Amniotic stem cell (primary cell): ENCODE data around the gene NDUFB4.
"Not testable (repeated sequence)": the region's sequence is repeated elsewhere in the genome, so short reads cannot be mapped to it uniquely, and the experiment has no call there.

Source experiments
- DNase-seq: peaks from one replicate; lab custom pipeline; 2025; lab: John Stamatoyannopoulos, UW

NDUFB4 gene

GRCh38 chr3:120569222-120570057 is 26.7 kb upstream of the NDUFB4 start:
- no peak for DNase-seq

- no peak for DNase-seq
These were observed 24.1 kb upstream of the NDUFB4 start for GRCh38 chr3:120572027-120572426.

DNA sequence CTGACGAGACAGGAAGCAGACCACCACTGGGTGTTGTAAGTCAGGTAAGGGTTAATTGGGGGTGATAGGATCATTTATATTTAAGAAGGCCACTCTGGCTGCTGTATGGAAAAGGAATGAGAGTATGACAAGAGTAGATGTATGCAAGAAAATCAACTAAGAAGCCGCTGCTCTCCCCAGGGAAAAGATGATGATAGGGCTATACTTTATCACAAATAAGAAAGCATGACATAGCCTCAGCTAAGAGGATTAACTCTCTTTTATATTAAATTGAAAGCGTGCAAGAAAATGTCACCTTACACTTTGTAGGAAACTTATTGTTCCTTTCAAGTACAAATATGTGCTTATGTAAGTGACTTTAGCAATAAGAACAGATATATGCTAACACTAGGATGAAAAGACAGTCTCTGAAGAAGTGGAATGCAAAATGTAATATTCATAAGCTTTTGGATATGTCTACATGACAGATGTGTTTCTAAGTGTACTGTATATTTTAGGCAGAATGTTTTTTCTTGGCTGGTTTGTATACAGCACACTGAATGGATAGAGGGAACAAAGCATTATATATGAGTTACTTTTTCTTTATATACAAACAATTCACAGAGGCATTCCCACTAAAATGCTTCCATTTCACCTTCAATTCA is 8.7 kb upstream of the NDUFB4 start:
- no peak for DNase-seq

- no peak for DNase-seq
These were observed 384 bp upstream of the NDUFB4 start for GRCh38 chr3:120595788-120596115.

DNA sequence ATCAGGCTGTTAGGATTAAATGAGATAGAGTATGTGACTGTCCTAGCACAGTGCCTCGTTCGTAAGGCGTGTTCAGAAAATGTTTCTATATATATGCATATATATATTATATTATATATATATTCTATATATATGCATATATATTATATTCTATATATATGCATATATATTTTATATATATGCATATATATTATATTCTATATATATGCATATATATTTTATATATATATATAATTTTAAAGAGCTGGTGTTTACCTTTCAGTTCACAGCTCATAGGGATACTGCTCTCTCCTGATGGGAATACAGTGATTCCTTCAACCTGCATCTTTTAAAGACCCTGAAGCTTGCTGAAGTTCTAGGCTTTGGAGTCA is 702 bp downstream of the NDUFB4 start:
- no peak for DNase-seq

- no peak for DNase-seq
These were observed 1.4 kb downstream of the NDUFB4 start for GRCh38 chr3:120597445-120598049.

GRCh38 chr3:120599211-120599610 is 3.1 kb downstream of the NDUFB4 start:
- DNase-seq, result no peak

DNA sequence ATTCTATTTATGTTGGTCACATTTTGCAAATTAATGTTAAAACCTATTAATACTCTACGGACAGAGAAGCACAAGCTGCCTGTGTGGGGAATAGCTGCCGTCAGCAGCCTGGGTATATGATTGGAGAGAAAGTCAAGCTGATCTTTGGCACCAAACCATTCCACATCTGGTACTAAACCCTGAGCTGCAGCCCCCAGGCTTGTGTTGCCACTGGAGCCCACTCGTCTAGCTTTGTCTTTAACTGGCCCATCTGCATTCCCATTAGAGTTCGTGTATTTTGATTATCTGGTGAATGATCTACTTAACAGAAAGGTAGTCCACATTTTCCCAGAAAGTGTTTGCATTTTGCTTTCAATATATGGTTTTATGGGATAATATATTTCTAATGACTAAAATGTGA is 5.4 kb downstream of the NDUFB4 start:
- no peak for DNase-seq

- DNase-seq, result no peak
These were observed 6.5 kb downstream of the NDUFB4 start for GRCh38 chr3:120602682-120603081.

GRCh38 chr3:120604382-120604781 is 8.2 kb downstream of the NDUFB4 start:
- DNase-seq, result no peak

DNA sequence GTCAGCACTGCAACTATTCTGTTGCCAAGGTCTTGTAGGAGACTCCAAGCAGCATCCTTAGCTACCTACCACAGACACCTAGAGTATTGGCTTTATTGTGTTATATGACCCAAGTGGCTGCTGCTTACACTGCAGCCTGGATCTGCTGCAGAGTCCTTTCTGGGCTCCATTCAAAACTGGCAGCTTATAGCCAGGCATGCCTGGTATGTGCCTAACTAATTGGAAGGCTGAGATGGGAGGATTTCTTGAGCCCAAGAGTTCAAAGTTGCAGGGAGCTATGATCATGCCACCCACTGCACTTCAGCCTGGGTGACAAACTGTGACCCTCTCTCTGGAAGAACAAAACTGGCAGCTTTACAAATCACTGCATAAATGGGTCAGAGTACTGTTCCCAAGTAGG is 8.6 kb downstream of the NDUFB4 start:
- no peak for DNase-seq

DNA sequence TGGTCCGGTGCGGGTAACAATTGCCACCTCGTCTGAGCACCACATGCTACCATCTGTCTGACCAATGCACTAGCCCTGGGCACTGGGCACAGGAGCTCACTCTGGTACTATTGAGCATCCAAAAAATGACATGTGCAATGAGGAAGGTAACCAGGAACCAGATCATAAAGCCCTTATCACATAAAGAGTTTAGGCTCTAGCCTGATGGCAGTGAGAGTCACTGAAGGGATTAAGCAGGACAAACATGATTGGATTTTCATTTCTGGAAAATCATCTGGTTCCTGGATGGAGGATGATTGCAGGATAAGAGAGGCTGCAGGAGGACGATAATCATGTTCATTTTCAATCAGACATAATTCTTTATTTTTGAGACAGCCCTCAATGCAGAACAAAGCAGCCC is 12.4 kb downstream of the NDUFB4 start:
- no peak for DNase-seq

DNA sequence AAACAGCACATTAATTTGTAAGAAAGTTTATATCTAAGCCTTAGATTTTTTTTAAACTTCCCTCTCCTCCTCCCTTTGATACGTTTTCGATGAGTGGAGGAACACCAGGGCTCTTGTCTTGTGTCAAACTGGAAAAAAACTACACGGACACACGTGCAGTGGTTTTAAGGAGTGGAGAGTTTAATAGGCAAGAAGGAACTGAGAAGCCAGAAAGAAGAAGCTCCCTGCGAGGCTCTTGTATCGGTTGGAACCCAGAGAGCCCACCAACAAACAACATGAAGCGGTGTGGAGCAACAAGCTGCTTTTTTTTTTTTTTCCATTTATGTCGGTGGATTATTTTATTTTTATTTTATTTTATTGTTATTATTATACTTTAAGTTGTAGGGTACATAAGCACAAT is 18.6 kb downstream of the NDUFB4 start:
- no peak for DNase-seq

DNA sequence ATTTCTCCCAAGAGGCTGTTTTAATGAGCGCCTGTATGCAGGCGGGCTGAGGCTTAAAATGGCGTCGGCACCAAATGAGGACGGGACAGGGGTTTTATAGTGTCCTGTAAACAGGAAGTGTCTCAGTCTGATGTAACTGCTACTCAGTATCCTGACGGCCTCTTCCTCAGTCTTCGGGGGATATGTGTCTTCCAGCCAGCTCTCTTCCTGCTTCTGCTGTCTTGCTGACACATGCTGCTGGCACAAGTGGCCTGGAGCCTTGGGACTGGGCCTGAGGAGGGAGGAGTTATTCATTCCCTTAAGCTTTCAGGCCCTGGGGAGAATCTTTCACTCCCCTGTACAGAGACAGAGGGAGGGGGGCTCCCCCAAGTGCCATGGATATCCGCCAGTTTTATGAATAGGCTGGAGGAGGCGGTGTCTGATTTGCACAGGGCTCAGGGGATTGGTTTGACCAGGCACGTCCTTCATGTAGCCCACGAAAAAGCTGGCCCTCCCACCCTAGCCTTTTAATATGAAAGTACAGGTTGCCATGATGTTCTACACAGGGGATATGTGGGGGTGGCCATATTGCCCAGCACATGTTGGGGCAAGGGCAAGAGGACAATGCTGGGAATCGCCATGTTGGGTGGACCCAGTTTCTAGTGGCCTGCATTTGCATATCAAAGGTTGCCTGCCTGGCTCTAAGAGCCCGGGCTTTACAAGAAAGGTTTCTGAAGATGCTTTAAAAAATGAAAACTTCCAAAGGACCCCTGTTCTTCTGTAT is 19.9 kb downstream of the NDUFB4 start:
- no peak for DNase-seq

DNA sequence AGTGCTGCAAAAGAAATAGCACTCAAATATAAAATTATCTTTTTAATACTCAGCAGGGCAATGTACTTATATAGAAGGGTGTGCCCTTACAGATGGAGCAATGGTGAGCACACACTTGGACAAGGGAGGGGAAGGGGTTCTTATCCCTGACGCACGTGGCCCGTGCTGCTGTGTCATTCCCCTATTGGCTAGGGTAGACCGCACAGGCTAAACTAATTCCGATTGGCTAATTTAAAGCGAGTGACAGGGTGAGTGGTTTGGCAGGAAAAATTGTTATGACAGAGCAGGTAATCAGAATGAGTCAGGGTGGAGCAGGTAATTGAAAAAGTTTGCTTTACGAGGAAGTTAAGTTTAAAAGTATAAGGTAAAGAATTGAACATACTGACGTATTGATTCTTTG is 20.6 kb downstream of the NDUFB4 start:
- DNase-seq, result not testable (repeated sequence)

DNA sequence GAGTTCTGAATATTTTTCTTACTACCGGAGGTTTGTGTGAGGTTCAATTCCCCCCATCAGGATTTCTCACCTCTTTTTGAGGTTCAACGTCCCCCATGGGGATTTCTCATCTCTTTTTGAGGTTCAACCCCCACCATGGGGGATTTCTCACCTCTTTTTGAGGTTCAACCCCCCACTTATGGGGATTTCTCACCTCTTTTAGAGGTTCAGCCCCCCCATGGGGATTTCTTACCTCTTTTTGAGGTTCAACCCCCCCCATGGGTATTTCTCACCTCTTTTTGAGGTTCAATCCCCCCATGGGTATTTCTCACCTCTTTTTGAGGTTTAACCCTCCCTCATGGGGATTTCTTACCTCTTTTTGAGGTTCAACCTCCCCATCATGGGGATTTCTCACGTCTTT is 26.3 kb downstream of the NDUFB4 start:
- DNase-seq, result no peak

DNA sequence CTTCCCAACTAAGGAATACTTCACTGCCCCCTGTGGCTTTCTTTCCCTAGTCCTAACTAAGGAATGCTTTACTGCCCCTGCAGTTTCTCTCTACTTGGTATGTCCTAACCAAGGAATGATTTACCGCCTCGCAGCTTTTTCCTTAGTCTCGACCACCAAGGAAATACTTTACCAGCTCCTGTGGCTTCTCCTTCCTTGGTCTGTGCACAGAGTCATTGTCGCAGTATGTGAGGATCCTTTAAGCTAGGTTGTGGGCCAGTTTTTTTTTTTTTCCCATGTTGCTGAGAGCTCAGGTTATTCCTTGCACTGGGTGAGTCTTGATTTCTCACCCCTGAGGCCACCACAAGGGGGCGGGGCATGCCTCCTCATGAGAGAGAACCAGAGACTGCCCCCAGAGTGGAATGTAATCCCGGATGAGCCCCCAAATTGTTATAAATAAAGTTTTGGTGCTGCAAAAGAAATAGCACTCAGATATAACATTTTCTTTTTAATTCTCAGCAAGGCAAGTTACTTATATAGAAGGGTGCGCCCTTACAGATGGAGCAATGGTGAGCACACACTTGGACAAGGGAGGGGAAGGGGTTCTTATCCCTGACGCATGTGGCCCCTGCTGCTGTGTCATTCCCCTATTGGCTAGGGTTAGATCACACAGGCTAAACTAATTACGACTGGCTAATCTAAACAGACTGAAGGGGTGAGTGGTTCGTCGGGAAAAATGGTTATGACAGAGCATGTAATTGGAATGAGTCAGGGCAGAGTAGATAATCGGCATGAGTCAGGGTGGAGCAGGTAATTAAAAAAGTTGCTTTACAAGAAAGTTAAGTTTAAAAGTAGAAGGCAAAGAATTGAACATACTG is 27.0 kb downstream of the NDUFB4 start:
- peak; percentile 57 for DNase-seq

DNA sequence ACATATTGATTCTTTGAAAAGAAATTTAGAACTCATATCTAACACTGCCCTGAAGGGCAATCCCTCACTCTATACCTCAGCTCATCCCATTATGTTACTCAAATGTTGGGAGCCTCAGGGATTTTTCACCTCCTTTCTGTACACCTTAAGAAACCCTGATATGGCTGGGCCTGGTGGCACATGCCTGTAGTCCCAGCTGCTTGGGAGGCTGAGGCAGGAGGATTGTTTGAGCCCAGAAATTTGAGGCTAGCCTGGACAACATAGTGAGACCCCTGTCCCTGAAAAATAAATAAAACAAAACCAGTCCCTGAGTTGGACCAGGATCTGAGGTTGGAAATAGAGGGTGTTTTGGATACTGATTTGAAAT is 27.6 kb downstream of the NDUFB4 start:
- DNase-seq, result no peak

GRCh38 chr3:120625159-120625586 is 29.0 kb downstream of the NDUFB4 start:
- no peak for DNase-seq

GRCh38 chr3:120634539-120634938 is 38.4 kb downstream of the NDUFB4 start:
- no peak for DNase-seq

DNA sequence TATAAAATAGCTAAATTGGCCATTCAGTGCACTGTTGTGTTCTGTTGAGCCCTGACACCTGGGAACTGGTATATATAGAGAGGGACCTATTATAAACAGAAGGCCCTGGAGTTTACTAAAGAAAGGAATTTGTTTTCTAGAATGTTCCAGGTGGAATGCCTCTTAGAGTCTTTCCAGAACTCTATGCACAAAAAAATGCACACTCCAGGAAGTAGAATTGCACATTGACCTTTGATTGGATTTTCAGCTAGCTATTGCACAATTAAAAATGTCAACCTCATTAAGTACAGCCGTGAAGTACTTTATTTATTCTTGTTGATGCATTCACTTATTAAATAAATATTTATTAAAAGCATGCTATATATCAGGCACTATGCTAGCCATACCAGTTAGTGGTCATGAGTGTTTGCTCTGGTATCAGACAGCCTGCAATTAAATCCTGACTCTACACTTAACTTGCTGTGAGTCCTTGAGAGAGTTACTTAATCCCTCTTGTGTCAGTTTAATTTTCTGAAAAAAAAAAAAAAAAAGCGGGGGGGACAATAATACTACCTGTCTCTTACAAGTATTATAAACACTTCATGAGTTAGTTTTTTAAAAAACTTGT is 40.8 kb downstream of the NDUFB4 start:
- no peak for DNase-seq
